HG03039 (cell line): Measurements from ENCODE around the gene CYTH1.

ENCODE experiments used
- ATAC-seq: cut with Tn5 transposase; IDR thresholded peaks from one replicate; pipeline ENCODE4 v1.9.1; 2021; ENCODE audit warnings: mild to moderate bottlenecking, moderate library complexity; ENCODE audit not compliant: unreplicated experiment

Gene CYTH1

DNA sequence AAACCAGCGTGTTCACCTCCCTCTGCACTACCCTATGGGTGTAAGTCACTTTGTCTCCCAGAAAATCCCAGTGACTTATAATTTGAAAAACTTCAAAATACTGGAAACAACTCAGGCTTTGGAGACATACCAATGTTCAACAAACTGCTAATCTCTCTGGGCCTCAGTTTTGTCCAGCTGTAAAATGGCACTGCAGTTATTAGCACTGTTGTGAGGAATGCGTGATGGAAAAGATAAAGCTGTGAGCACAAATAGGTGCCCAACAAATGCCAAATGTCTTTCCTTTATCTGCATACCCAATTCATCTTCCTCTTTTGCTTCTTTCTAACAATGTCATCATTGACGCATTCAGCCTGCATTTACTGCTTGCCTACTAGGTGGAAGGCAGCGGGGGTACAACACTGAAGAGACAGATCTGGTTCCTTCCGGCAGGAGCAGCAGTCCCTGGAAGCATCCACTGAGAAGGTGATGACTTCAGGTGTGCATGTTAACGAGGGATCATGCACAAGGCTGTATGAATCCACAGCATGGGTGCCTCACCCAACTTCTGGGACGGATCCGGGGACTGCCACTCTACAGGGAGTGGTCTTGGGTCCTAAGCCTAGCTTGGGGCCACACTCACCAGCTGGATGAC, 63.4 kb downstream of the CYTH1 start:
- ATAC-seq: no peak

DNA sequence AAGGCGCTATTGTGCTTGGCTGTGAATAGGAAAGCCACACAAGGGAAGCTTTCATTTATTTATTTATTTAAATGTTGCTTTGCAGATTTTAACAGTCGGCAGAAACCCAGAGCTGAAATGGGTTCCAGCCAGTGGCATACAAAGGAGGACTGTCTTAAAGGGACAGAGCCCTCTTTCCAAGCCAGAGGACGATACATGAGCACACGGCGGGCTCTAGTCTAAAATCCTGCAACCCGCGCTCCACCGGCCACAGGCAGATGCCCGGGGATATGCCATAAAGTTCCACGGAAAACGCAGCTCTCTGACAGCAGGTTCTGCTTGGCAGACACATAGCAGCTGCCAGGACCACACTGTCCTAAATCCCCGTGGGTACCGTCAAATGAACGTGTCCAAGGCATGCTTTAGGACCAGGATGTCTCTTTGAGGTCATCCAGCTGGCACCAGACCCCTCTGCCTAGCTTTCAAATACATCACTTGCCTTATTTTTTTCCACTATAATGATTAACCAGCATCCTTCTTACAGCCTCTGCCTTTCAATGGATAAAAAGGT, 64.6 kb downstream of the CYTH1 start:
- no peak for ATAC-seq

DNA sequence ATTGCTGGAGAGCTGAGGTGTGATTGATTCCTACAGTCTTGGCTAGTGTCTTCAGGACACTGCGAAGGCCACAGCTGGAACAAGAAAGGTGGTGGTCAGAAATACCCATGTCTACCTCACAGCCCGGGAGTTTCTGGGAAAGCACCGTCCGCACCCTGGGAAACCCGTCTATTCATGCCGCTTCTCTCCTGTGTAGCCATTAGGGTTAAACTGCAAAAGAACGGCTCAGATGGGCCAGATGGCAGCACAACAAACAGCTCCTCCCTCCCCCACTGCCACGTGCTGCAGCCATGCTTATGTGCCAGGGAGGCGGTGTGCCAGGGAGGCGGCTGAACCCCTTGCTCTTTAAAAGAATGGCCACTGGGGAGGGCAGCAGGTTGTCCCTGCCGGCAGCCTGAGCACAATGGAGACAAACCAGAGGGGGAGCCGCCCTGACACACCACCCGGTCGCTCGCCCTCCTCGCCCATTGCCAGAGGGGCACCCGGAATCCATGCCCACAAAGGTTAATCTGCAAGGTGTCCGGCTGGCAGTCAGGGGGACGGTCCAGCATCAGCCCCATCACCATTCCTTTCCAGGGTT, 65.2 kb downstream of the CYTH1 start:
- ATAC-seq: no peak

DNA sequence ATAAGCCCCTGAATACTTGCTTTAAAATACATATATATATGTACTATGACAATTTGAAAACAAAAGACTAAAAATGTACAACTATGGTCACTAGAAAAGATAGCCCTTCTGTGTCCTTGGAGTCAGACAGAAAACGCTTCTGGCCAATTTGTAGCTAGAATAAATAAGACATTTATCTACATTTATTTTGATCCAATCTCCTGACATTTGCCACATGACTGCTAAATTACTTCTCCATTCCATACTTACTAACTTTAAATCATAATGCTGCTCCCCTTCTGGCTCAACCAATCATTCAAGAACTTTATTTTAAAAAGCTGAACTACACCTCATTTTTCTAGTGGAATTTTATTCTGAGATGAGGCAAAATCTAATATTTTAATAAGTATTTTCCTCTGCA, 65.8 kb downstream of the CYTH1 start:
- ATAC-seq: no peak

DNA sequence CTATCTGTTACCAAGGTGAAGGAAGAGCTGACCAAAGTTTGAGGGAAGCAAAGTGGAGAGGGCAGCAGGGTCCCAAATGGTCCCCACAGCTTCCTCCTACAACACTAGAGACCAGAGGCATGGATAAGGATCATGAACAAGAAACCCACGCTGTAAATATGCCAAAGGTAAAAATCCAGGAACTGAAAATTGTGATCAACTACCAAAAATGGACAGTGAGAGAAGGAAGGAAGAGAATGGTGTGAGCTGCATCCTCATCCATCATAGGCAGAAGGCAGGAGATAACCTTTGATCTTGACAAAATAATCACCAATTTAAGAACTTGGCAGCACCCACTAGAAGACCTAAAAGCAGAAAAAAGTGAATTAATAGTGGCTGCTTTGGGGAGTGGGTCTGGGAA, 66.2 kb downstream of the CYTH1 start:
- ATAC-seq: no peak

DNA sequence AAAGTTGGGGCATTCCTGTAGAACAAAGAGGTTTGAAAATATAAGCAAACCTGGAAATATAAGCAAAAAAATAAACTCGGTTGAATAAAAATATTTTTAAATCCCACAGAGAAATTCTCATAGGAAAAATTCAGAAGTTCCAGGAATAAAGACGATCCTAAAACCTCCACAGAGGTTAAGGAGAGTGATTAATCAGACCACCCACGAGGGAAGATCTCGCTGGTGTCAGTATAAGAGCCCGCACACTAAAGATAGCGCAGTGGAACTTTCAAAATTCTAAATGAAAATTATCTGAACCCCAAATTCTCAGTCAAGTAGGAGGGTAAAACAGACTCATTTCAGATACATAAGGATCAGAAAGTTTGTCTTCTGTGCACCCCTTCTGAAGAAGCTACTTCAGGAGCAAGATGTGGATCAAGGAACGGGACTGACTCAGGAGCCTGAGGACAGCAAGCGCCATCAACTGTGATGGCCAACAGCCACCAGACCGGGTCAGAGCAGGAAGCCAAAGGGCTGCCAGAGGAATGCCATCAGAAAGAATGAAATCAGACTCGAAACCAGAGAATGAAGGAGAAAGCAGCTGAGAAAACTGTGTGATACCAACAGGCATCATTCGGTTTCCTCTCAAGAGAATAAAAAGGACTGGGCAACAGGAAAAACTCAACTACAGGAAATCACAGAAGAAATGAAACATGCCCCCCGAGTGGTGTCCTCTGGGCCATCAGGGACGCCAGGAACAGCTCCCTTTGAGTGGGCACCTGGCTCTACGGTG, 66.9 kb downstream of the CYTH1 start:
- no peak for ATAC-seq

DNA sequence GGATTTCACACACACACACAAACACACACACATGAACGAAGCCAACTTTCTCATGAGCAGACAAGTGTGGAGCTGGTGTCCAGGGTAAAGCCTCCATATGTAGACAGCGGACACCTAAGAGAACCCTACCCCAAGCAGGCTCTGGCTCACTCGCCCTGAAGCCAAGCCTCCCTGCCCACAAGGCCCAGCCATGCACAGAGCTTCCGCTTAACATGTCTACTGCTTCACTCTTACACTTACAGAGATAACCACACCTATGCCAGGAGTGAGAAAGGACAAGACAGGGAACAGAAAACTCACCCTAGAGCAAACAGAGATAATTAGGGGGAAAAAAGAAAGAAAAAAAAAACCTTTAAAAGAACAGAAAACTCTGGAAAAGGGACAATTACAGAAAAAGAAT, 67.5 kb downstream of the CYTH1 start:
- ATAC-seq: no peak

DNA sequence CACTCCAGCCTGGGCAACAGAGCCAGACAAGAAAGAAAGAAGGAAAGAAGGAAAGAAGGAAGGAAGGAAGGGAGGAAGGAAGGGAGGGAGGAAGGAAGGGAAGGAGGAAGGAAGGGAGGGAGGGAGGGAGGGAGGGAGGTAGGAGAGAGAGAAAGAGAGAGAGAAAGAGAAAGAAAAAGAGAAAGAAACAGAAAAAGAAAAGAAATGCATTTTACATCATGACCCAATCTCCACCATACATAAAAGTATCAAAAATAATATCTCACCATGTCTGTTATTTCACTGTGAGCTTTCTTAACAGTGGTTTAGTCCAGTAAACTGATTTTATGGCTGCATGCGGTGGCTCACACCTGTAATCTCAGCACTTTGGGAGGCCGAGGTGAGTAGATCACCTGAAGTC, 70.0 kb downstream of the CYTH1 start:
- ATAC-seq: no peak

DNA sequence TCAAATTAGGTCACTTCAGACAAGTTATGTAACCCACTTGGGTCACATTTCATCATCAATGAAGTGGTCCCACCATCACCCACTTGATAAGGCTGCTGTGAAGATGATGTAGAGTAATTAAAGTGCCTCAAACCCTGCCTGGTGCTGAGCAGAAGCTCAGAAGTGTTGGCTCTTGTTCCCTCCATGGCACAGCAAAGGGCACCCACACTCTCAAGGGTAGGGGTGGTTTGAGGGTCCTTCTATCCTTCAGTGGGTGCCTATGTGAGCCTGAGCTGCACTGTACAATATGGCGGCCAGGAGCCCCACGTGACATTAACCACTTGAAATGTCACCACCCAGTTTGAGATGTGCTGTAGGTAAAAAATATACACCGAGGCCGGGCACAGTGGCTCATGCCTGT, 71.5 kb downstream of the CYTH1 start:
- ATAC-seq: no peak

DNA sequence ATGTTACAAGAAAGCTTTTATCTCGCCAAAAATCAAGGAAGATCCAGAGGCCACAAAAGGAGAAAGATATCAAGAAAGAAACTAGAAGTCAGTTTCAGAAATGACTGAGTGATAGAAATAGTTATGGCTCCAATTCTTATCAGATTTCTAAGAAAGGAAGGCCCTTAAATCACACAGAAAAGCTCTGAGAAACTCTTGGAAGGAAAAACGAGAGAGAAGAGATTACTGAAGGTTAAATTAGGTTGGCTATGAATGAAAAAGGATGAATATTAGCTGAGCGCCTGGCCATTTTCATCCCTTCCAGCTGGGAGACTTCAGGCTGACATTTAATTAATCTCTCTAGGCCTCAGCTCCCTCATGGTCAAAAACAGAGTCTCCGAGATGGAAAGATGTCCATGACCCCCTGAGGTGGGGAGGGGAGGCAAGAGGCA, 72.3 kb downstream of the CYTH1 start:
- ATAC-seq: no peak

DNA sequence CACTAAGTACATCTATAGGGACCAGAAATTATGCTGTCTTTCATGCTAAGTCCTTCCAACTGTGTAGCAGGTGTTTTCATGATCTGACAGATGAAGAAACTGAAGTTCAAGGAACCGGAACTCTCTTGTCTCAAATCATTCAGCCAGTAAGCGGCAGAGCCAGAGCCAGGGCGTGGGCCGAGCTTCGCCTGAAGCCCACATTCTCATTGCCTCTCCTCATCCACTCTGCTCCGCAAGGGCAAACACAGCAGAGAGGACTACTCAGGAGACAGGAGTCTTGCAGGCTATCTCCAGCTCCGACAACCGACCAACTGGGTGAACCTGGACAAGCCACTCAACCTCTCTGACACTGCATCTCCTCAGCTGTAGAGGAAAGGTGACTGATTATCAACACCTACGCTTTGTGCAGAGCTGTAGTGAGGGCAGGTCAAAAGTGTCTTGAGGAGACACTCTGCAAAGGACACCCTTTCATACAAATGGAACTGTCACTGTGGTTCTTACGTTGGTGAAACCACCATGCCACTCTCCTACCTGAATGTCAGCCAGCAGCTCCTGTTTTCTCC, 72.9 kb downstream of the CYTH1 start:
- peak; percentile 43 for ATAC-seq

DNA sequence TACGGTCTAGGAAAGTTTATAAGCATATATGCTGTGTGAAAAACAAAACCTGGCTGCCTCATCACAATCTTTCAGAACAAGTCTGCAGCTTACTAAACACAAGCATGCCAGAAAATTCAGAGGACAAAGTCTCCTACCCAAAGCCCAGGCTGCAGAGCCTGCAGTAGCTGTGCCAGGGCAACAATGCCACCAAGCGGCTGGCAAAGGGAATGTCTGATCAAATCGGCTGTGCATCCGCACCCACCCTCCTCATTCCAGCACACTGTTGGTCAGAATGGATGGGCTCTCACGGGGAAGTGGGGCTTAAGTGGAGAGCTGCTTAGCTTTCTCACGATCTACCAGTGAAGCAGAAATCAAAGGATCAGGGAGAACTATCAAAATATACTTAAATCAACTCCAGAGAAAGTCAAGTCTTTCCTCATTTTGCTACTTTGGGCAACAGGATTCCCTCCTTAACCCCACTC, 73.5 kb downstream of the CYTH1 start:
- no peak for ATAC-seq

DNA sequence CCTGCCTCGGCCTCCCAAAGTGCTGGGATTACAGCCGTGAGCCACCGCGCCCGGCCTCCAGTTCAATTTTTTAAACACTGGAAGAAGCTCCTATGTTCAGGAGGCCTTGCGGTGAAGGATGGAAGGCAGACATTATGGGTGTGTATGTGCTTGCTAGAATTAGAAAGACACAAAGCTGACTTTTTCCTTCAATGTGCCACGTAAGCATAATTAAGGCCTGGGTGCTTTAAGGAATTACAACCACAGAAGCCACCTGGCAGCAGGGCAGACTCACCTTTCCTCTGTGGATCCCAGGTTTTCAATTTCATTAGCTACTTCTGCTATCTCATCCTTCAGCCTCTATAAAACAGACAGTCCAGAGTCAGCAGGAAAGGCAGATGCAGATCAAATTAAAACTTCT, 74.2 kb downstream of the CYTH1 start:
- ATAC-seq: no peak

DNA sequence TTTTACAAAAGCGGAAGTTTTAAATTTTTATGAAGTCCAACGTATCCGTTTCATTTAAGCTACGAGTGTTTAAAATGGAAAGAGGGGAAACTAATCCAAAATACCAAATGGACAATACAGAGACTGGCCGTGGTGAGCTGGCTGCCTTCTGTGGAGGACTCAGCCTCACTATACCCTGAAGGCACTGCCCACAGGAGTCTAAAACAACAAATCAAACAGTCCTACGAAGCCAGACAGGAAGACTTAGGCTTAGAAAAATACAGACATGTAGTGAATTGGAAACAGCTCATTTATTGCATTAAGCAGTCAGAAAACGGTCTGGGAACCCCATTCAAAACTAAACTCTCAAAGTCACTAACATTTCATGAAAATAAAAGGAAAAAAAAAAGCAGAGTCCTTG, 75.1 kb downstream of the CYTH1 start:
- ATAC-seq: no peak

DNA sequence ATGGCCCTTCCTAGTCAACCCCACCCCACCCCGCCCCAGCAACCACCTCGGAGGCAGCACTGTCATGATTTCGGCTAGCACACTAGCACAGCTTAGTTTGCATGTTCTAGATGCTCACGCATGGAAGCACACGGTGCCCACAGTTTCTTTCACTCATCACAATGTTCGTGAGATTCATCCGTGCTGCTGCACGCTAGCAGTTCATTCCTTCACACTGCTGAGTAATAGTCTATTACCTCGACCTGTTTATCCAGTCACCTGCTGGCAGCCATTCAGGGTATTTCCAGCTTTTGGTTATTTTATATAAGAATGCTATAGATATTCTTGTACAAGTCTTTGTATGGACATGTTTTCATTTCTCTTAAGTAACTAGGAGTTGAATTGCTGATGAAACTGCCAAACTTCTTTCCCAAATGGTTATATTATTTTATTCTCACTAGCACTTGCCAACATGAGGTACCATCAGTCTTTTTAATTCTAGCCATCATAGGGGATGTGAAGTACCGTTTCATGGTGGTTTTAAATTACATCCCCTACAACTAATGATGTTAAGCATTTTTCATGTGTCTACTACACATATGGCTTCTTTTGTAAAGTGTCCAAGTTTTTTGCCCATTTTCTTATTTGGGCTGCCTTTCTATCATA, 75.7 kb downstream of the CYTH1 start:
- ATAC-seq: peak; percentile 52

DNA sequence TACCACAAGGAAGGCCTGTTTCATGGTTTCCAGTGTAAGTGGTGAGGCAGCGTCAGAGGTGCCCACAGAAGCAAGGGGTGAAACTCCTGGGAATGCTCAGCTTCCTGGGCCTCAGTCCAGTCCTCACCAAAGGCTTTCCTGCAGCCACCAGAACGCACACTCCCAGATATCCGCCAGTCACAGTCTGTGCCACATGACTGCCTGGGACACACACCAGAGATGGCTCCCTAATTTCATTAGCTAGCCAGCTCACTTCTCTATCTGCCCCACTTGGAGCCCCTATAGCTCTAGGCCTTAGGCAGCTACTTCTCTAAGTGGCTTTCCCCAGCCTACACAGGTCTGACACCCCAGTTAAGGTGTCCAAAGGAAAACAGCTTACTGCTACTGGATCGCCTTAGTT, 77.0 kb downstream of the CYTH1 start:
- ATAC-seq: no peak

DNA sequence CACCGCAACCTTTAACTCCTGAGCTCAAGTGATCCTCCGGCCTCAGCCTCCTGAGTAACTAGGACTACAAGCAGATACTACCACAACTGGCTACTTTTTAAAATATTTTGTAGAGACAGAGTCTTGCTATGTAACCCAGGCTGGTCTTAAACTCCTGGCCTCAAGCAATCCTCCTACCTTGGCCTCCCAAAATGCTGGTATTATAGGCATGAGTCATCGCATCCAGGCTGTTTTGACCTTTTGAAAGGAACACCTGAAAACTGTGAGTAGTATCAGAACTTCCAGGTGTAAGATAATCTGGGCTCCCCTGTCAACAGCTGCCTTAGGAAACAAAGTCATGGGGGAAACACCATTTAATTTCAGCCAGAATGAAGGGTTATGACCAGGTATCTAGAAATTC, 77.5 kb downstream of the CYTH1 start:
- ATAC-seq: no peak

DNA sequence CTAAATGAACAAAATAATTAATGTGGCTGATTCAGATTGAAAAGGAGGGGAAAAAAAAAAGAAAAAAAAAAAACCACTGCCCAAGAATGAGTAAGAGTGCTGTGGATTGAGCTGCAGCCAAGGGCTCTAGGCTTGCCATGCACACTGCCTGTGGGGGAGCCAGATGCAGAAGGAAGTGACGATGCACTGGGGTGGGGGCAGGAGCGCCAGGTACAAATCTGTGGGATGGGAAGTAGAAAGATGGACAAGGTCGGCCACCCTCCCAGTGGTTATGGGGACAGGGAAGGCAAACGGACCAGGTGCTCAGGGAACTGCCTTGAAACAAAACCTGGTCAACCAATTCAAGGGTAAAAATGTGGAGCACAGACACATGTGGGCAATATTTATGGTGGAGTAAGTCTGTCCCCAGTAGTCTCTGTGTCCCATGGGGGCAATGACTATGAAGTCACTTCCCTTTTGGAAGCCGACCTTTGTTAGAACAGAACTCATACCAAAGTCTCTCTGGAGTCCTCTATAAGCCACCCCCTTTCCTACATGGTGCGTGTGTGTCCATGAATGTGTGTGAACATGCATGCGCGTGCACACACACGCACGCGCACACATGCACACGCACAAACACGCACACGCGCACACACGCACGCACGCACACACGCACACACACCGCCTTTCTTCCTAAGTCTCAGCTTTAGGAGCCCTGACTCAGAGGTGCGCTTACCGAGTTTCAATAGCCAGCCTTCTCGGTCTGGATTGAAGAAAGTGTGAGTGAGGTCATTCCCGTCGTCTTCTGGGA, 84.3 kb downstream of the CYTH1 start:
- no peak for ATAC-seq

DNA sequence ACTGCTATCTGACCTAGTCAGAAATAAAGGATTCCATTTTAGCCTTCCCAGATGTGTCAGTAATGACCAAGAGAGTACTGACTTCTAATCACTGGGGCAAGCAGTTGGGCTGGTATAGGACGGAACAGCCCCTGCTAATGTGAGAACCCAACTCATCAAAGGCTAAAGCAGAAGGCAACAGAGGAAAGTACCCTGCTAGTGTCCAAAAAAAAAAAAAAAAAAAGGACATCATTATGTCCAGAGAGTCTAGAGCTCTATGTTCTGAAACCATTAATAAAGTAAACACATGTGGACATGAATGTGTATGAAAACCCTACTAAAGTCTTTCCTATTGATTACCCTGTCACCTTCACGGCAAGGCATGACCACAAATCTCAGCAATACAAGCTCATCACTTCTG, 85.0 kb downstream of the CYTH1 start:
- ATAC-seq: no peak
